Smooth muscle cell (in vitro differentiated cells): ENCODE results near the gene TRIM62. TPM values are rescaled to one million over a fixed set of nuclear protein-coding genes. Genes with fewer than 3 reads are reported as not detected.
A peak's percentile ranks its signal among the peaks of the same experiment; 100 is the strongest.

ENCODE experiments used
- DNase-seq: peaks from one replicate; lab custom pipeline; 2025; ENCODE audit not compliant: unreplicated experiment; lab: John Stamatoyannopoulos, UW
- H2AFZ ChIP-seq: fragments of 200-600 bp; sonication (generic); 2 replicates; pipeline ENCODE4 v1.6.0; 2016; ENCODE audit warnings: antibody characterized with exemption, low read depth, mild to moderate bottlenecking
- H3F3A ChIP-seq: fragments of 200-600 bp; sonication (generic); 2 replicates; pipeline ENCODE4 v1.6.0; 2017; ENCODE audit warnings: antibody characterized with exemption, low read depth
- H3K27ac ChIP-seq: fragments of 200-600 bp; sonication (generic); 2 replicates; pipeline ENCODE4 v1.5.1; 2016; ENCODE audit warnings: low read depth, mild to moderate bottlenecking
- H3K27me3 ChIP-seq: fragments of 200-600 bp; sonication (generic); 2 replicates; pipeline ENCODE4 v1.6.1; 2016; ENCODE audit warnings: low read depth, mild to moderate bottlenecking
- H3K36me3 ChIP-seq: fragments of 200-600 bp; sonication (generic); 2 replicates; pipeline ENCODE4 v1.5.1; 2016; ENCODE audit warnings: low read depth
- H3K4me1 ChIP-seq: fragments of 200-600 bp; sonication (generic); 2 replicates; pipeline ENCODE4 v1.5.1; 2016; ENCODE audit warnings: low read depth
- H3K4me2 ChIP-seq: fragments of 200-600 bp; sonication (generic); 2 replicates; pipeline ENCODE4 v1.6.0; 2016; ENCODE audit warnings: mild to moderate bottlenecking
- H3K4me3 ChIP-seq: fragments of 200-600 bp; sonication (generic); 2 replicates; pipeline ENCODE4 v1.5.1; 2016; ENCODE audit warnings: mild to moderate bottlenecking
- H3K79me2 ChIP-seq: fragments of 200-600 bp; sonication (generic); 2 replicates; pipeline ENCODE4 v1.6.0; 2016; ENCODE audit warnings: low read depth, mild to moderate bottlenecking
- H3K9ac ChIP-seq: fragments of 200-600 bp; sonication (generic); 2 replicates; pipeline ENCODE4 v1.6.0; 2016; ENCODE audit warnings: low read depth
- H3K9me3 ChIP-seq: fragments of 200-600 bp; sonication (generic); replicated peaks from 2 replicates; pipeline ENCODE4 v1.5.1; 2016; ENCODE audit warnings: low read depth
- H4K20me1 ChIP-seq: fragments of 200-600 bp; sonication (generic); 2 replicates; pipeline ENCODE4 v1.6.0; 2016; ENCODE audit warnings: low read depth
- WGBS: methylation state at CpG from one replicate; pipeline ENCODE4 v1.1.7; 2016; ENCODE audit warnings: low lambda C conversion rate; 5-methylcytosine and 5-hydroxymethylcytosine counted together
- polyA plus RNA-seq: library from polyadenylated mRNA; unstranded; fragments of >200 nt; fragmentation: Nextera tagmentation; extraction: Ambion mirVana; gene quantifications from 2 replicates; pipeline ENCODE4 v1.2.1, GENCODE V29; 2016
- total RNA-seq: library from RNA; depleted of rRNA; stranded (reverse); fragments of >200 nt; gene quantifications from 2 replicates; pipeline ENCODE4 v1.2.3, GENCODE V29; 2014
- TF ChIP-seq, protein P1 (sequence below): fragments of 200-600 bp; sonication (generic); IDR thresholded peaks from 2 replicates; pipeline ENCODE4 v1.5.1; 2017; ENCODE audit warnings: borderline replicate concordance, mild to moderate bottlenecking, antibody characterized with exemption; ENCODE audit not compliant: insufficient read depth, poor library complexity, severe bottlenecking

TRIM62 gene
- total and polyA plus RNA-seq, 2 experiments from 2014 or later: 1.3 to 3.9 TPM

- no peak overlapping the region for H3K4me3 ChIP-seq
- peaks cover 6% of the 10 kb centered on the region for H3K4me1 ChIP-seq
- TF ChIP-seq, protein P1, sequence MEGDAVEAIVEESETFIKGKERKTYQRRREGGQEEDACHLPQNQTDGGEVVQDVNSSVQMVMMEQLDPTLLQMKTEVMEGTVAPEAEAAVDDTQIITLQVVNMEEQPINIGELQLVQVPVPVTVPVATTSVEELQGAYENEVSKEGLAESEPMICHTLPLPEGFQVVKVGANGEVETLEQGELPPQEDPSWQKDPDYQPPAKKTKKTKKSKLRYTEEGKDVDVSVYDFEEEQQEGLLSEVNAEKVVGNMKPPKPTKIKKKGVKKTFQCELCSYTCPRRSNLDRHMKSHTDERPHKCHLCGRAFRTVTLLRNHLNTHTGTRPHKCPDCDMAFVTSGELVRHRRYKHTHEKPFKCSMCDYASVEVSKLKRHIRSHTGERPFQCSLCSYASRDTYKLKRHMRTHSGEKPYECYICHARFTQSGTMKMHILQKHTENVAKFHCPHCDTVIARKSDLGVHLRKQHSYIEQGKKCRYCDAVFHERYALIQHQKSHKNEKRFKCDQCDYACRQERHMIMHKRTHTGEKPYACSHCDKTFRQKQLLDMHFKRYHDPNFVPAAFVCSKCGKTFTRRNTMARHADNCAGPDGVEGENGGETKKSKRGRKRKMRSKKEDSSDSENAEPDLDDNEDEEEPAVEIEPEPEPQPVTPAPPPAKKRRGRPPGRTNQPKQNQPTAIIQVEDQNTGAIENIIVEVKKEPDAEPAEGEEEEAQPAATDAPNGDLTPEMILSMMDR: no peak
- DNase-seq: no peak
- H3K4me2 ChIP-seq: peak overlapping the region; percentile 17
- H3F3A ChIP-seq: no peaks in the 10 kb centered on the region
- H2AFZ ChIP-seq: no peak overlapping the region
- peaks cover 7% of the 10 kb centered on the region for H3K9me3 ChIP-seq
- peak overlapping the region; percentile 11 for H3K27ac ChIP-seq
- H3K36me3 ChIP-seq: no peaks in the 10 kb centered on the region
- no peaks in the 10 kb centered on the region for H4K20me1 ChIP-seq
- H3K9ac ChIP-seq: no peak overlapping the region
- no peaks in the 10 kb centered on the region for H3K27me3 ChIP-seq
- H3K79me2 ChIP-seq: no peaks in the 10 kb centered on the region
- WGBS: 48% methylated on average over 7 of the region's 7 CpGs
Observed at GRCh38 chr1:33219886-33220661, 38.2 kb upstream of the TRIM62 start.

- WGBS: 87% methylated on average over 3 of the region's 3 CpGs
- no peak for DNase-seq
- H3K4me1 ChIP-seq: no peaks in the 10 kb centered on the region
- no peaks in the 10 kb centered on the region for H3K9me3 ChIP-seq
- H3F3A ChIP-seq: no peaks in the 10 kb centered on the region
- no peaks in the 10 kb centered on the region for H3K36me3 ChIP-seq
- H3K27ac ChIP-seq: no peak overlapping the region
- no peak overlapping the region for H3K4me2 ChIP-seq
- no peaks in the 10 kb centered on the region for H4K20me1 ChIP-seq
- H3K27me3 ChIP-seq: peaks cover 4% of the 10 kb centered on the region
- H3K79me2 ChIP-seq: no peaks in the 10 kb centered on the region
- H3K9ac ChIP-seq: no peak overlapping the region
- H2AFZ ChIP-seq: no peak overlapping the region
- H3K4me3 ChIP-seq: no peak overlapping the region
- TF ChIP-seq, protein P1: no peak
Observed at GRCh38 chr1:33211972-33212371, 30.1 kb upstream of the TRIM62 start.

DNA sequence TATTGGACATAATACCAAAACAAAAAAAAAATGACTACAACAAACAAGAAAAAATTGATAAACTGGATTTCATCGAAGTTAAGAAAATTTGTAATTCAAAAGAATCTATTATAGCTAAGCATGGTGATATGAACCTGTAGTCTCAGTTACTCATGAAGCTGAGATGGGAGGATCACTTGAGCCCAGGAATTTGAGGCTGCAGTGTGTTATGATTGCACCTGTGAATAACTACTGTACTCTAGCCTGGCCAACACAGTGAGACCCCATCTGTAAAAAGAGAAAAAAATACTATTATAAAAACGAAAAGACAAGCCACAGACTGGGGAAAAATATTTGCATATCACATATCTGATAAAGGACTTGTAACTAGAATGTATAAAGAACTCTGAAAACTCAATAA, 24.5 kb upstream of the TRIM62 start:
- no peaks in the 10 kb centered on the region for H3K36me3 ChIP-seq
- TF ChIP-seq, protein P1: no peak
- H4K20me1 ChIP-seq: no peaks in the 10 kb centered on the region
- H3K27ac ChIP-seq: no peak overlapping the region
- no peaks in the 10 kb centered on the region for H3F3A ChIP-seq
- H3K9ac ChIP-seq: no peak overlapping the region
- no peaks in the 10 kb centered on the region for H3K4me1 ChIP-seq
- H3K27me3 ChIP-seq: peaks cover 18% of the 10 kb centered on the region
- no peak overlapping the region for H3K4me3 ChIP-seq
- DNase-seq: no peak
- WGBS: 61% methylated on average over 2 of the region's 2 CpGs
- H3K79me2 ChIP-seq: no peaks in the 10 kb centered on the region
- no peak overlapping the region for H2AFZ ChIP-seq
- no peak overlapping the region for H3K4me2 ChIP-seq
- H3K9me3 ChIP-seq: no peaks in the 10 kb centered on the region

GRCh38 chr1:33195556-33195955, 13.7 kb upstream of the TRIM62 start:
- no peak overlapping the region for H3K27ac ChIP-seq
- no peaks in the 10 kb centered on the region for H3F3A ChIP-seq
- H3K4me1 ChIP-seq: peaks cover 3% of the 10 kb centered on the region
- WGBS: 52% methylated on average over 2 of the region's 2 CpGs
- TF ChIP-seq, protein P1: no peak
- H3K27me3 ChIP-seq: peaks cover 20% of the 10 kb centered on the region
- H4K20me1 ChIP-seq: no peaks in the 10 kb centered on the region
- H3K79me2 ChIP-seq: no peaks in the 10 kb centered on the region
- no peaks in the 10 kb centered on the region for H3K9me3 ChIP-seq
- peak overlapping the region; percentile 20 for H3K4me2 ChIP-seq
- no peak for DNase-seq
- no peak overlapping the region for H2AFZ ChIP-seq
- H3K4me3 ChIP-seq: no peak overlapping the region
- H3K36me3 ChIP-seq: no peaks in the 10 kb centered on the region
- no peak overlapping the region for H3K9ac ChIP-seq
